ENCODE results near the gene KLF13.

KLF13 gene

DNA sequence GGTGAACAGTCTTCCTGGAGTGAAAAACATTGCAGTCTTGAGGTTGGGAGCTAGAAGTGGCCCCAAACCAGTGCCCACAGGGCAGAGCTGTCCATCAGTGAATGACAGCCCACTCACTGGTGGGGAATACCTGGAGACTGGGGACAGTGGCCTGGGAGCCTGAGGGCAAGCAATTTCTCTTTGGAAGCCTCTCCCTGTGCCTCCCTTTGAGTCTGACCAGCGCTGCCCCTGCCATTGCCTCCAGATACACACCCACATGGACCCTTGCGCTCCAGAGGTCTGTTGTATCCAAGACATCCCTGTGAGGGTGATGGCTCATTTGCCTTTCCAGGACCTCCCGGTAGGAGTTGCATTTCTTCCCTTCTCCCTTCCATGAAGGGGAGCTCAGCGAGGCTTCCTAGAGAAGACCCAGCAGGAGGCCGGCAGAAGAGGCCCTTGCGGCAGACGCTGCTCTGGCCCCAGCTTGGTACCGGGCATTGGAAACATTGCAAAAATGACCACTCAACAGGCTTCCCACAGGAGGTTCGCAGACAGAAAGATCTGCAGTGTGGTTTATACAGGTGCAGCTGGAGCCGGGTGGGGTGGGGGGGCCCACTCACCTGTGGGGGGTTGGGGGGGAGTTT, 38.5 kb downstream of the KLF13 start:
- no peak for DNase-seq

DNA sequence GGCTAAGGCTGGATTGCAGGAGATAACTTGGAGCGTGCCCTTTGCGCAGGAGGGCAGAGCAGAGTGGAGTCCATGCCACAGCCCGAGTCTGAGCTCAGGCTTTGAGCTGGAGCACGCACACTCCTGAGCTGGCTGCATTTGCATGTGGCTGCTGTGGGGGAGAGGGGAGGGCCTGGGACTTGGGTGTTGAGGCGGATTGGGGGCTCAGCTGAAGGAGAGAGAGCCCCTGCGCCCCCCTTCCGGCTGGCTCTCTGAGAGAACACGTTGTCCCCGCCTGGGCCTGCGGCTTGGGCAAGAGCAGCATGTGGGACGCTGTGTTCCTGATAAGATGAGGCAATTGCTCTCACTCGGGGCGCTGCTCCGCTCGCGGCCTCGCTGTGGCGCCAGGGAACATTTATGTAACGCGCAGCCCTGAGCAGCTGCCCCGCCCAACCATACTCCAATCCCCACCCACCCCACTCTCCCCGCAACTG, 39.1 kb downstream of the KLF13 start:
- peak; percentile 70 for DNase-seq

DNA sequence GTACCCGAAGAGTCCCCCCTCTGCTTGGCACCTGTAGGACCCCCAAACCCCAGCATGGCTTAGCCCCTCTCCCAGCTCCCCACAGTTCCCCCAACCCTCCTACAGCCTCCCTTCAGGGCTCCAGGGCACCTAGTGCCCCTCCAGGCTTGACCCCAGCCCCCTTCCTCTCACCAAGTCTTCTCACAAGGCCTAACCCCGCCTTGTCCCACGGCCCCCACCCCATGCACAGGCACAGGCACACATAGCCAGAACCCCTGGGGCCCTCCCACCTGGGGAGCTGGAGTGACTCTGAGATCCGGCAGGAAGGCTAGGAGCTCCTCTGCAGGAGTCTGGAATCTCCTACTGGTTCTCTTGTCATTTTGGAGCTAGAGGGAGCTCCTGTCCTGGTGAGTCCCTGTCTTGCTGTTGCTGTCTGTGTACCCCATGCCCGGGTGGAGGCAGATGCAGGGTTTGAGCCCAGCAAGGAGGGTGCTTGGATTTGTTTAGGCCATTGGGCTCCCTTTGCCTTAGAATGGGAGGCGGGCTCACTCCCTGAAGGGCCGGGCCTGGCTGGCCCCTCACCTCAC, 39.6 kb downstream of the KLF13 start:
- no peak for DNase-seq

DNA sequence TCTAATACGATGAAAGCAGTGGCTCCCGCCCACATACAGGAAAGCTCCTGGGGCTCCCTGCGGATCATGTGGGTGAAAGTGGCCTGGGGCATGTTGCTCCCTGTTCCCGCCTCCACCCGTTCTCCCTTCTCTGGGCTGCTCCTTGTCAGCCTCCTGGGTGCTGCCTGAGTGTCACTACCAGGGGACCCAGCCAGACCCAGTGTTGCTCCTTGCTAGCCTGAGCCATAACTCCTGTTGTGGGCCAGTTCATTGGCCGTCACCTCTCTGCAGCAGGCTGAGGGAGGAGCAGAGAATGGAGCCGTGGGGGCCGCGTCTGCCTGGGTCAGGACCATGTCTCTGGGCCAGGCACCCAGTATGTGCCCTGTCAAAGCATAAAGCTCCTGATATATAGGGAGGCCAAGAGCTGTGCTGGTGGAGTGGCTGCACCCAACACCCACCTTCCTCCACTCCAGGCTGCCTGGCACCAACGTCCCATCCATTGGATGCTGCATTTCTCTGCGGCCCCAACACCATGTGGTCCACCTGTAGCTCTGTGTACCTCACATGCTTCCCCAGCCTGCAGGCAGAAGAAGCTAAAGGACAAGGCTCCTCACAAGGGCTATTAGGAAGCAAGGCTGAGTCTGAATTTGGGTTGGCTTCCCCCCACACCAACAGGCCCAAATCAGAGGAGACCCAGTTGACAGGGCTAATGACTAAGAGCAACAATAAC, 40.5 kb downstream of the KLF13 start:
- DNase-seq: no peak

- DNase-seq: no peak
Observed at GRCh38 chr15:31367730-31368344, 41.2 kb downstream of the KLF13 start.

GRCh38 chr15:31369727-31370126, 43.1 kb downstream of the KLF13 start:
- DNase-seq: no peak

GRCh38 chr15:31371520-31372240, 45.0 kb downstream of the KLF13 start:
- no peak for DNase-seq

DNA sequence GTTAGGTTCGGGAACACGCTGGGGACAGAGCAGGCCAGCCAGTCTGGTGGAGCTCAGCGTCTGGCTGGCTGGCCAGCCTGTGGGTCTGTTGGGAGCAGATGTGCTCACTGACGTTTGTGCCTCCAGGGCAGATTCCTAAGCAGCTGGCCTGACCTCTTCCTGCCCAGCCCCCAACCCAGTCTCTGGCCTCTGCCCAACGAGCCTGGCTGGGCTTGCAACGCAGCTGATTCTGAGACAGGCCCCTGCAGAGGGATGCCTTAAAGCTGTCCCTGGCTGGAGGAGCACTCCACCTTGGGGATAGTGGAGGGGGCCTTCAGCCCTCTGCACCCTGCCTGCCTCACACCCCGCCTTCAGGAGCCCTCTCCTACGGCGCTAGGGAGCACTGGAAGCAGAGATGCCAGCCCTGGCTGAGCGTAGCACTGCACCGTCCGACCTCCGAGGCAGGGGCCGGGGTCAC, 46.0 kb downstream of the KLF13 start:
- DNase-seq: peak; percentile 71

DNA sequence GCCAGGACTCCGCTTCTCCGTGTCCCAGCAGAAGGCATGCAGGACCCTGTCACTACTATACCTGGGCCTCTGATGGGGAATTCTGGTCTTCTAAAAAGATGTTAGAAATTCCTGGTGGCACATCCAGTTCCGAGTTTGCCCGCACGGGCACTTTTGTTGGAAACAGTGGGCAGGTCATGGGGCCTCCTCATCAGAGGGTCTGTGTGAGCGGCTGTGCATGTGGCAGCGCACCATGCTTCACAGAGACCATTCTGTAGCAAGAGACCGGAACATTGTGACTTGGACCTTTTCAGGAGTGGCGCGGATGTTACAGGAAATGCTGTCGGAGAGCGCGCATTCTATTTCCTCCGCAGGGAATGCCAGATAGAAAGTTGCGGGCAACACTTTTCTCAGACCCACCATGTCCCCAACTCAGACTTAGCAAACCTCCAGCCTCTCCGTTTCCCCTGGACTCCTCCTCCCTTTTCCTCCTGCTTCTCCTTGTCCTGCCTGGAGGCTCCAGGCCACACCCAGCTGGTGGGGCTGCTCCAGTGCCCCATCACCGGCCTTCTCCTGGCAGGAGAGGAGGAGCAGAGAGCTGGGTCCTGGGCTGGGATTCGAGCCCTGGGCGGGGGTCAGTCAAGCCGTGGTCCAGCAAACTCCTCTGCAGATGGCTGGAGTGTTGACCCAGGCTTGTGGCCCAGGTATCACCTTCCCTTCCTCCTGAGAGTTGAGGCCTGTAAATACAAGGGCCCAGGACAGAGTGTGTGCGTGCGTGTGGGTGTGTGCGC, 46.6 kb downstream of the KLF13 start:
- no peak for DNase-seq

DNA sequence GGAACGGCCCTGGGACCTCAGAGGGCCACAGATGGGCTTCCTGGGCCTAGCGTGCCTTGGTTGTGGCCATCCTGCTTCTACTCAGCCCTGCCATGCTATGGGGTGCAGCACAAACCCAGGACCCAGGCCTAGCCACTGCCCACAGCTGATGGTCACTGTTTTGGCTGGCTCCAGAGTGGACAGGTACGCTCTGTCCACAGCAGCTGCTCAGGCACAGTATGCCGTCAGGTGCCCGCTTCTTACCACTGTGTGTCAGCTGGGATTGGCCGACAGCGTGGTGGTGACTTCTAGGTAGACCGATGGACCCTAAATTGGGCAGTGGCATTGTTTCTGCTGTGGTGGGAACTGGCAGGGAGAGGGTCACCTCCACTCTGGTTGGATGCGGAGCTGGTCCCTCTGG, 47.3 kb downstream of the KLF13 start:
- no peak for DNase-seq

GRCh38 chr15:31374489-31374888, 47.9 kb downstream of the KLF13 start:
- no peak for DNase-seq

- DNase-seq: no peak
Observed at GRCh38 chr15:31374986-31375385, 48.4 kb downstream of the KLF13 start.

DNA sequence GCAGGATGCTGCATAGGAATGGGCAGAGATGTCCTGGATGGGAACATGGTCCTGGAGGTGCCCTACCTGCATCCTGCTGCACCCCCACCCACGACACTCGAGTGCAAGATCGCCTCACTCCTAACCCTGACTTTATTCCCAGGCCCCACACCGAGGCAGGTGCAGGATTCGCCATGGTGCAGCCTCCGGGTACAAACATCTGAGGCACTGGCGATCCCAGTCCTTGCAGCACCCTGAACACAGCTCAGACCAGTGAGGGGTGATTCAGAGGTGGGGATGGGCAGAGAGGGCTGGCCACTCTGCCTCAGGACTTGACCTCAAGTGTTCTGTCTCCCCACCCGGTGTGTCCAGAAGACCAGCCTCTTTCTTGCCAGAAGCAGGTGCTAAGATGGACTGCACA, 49.1 kb downstream of the KLF13 start:
- DNase-seq: no peak

GRCh38 chr15:31376511-31376910, 49.9 kb downstream of the KLF13 start:
- no peak for DNase-seq

- DNase-seq: no peak
Observed at GRCh38 chr15:31377030-31377429, 50.4 kb downstream of the KLF13 start.

DNA sequence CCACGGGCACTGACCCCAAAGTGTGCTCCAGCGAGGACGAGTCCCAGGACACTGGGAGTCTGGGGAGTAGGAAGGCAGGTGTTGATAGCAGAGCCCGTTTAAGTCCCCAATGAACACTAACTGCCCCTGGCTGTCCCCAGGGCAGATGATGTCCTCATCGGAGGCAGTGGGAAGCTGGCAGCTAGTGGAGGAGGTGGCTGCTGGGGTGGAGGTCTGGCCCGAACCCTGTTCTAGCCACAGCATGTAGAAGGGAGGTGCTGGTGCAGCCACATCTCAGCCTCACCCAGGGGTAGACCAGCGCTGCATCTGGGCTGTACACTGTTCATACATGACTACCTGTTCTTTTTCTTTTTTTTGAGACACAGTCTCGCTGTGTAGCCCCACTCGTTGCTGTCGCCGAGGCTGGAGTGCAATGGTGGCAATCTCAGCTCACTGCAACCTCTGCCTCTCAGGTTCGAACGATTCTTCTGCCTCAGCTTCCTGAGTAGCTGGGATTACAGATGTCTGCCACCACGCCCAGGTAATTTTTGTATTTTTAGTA, 51.8 kb downstream of the KLF13 start:
- no peak for DNase-seq

DNA sequence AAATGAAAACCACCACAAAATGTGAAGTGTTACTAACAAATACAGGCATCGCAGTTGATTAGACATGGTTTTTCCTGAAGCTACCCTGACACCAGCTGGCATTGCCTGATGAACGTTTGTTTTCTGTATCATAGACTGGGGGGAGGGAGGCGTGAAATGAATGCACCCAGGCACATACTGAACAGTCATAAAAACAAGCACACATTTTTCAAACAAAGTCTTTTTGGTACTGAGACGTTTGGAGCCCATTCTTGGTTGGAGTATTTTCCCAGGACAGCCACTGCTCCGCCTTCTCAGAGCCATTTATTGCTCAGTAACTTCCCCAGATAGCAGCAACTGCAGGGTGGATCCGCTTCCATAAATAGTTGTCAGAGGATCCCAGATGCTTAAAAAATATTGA, 52.4 kb downstream of the KLF13 start:
- no peak for DNase-seq

- no peak for DNase-seq
Observed at GRCh38 chr15:31379577-31379976, 52.9 kb downstream of the KLF13 start.

DNA sequence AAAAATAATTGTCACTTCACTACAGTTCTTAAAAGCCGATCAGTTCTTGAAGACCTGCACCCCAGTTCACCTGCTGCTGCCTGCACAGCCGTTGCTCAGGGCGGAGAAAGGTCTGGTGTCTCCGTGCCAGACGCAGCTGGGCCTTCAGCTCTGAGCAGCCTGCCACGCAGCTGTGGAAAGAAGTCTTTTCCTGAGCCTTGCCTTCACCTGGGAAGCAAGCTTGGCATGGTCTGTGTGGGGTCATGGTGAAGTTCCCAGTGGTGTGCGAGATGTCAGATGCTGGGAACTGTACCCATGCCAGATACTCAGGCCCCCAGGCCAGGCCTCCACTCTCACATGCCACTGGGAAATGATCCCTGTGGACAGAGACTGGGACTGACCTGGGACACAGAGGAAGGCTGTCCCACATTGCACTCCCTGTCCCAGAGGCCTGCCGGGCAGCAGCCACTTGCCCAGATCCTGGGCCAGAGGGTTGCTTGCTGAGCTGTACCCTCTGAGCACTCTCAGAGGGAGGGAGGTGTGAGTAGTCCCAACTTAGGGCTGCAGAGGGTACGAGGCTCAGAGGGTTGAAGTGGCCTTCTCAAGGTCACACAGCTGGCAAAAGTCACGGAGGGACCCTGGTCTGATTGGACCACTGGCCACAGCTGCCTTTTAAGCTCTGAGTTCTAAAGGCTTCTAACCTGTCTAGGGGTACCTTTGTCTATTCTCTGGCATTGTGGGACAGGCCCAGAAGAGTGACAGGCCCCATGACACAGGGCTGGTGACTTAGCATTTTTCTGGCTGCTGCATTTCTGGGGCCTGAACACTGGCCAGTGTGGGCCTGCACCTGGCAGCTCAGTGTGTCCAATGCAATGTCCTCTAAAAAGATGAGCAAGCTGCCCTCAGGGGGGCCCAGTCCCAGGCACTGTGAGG, 55.4 kb downstream of the KLF13 start:
- DNase-seq: no peak

DNA sequence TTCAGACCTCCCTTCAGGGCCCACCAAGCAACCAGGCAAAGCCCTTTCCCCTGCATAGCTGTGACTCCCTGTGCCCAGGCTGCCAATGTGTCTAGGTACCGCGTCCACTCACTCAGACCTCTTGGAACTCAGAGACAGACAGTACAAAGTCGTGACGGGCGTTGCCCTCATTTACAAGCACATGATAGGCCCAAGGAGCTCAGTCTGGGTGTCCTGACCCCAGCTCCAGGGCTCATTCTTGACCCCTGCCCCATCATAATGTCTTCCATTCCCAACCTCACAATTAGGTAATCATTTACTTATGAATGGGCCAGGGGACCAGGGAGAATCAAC, 56.0 kb downstream of the KLF13 start:
- DNase-seq: no peak

GRCh38 chr15:31383139-31383538, 56.5 kb downstream of the KLF13 start:
- no peak for DNase-seq

Data from fibroblast of skin of abdomen (primary cell).